Measurements from ENCODE around the gene EPB41L4A.

GRCh38 chr5:112401924-112402323 is 17.2 kb downstream of the EPB41L4A start:
- TF ChIP-seq POLR2A (IDR thresholded peaks at IDR 0.05; ENCODE audit: low read depth), result no peak
- TF ChIP-seq CTCF (IDR thresholded peaks at IDR 0.05), result no peak
- TF ChIP-seq POLR2AphosphoS5 (IDR thresholded peaks at IDR 0.05), result no peak
